EH (cell line): ENCODE results near the gene GPR176.

Source experiments
- DNase-seq: peaks from one replicate; pipeline ENCODE4 v3.0.0-alpha.2; 2015; ENCODE audit warnings: low read depth

GPR176 gene

DNA sequence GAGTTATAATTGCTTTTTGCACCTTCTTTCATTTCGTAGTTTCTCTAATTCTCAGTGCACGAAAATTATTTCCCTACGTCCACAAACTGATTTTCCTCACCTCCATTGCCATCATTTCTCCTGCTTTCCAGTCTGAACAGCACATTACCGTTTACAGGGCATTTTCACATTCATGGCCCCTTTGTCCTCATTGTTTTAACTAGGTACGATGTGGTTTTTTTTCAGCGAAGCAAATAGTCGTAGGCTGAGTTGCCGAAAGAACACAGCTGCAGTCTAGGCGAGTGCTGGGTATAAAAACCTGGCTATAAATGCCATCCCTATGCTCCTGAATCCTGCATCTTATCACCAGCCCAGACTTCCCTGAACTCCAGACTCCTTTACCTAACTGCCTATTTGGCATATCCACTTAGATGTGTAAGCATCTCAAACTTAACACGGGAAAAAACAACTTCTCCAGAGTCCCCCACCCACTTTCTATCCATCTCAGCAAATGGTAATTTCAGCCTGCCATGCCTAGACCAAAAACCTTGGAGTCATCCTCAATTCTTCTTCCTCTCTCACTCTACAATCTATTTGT is 136.7 kb downstream of the GPR176 start:
- DNase-seq, result no peak

DNA sequence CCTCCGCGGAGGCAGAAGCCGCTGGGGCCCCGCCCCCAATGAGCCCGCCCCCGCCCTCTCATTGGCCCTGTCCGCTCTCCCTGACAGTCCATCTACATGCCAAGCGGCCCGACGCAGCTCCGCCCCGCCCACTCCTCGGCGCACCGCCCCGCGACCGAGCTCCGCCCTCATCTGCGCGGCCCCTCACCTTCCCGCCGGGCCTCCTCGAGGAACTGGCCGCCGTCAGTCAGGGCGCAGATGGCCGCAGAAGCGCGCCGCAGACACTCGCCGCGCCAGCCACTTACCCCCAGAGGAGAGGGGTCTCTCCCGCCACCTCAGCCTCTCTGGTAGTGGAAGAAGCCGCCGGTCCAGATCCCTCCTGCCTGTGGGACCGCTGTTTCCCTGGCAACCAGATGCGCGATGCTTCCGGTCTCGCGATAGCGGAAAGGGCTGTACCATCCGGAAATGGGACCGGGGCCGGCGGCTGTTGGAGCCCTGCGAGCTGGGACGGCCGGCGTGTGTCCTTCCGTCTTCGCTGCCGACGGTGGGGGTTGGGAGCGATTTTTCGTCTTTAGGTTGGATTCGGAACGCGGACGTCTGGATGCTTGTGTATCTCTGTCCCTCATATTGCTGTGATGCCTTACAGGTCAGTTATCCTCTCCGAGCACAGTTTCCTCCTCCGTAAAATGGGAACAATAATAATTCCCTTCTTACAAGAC is 137.5 kb downstream of the GPR176 start, which contains the start of gene FSIP1:
FSIP1 (minus strand) TSS at position 401 of the 698 bp plus-strand sequence. CDS start 6,317 bp downstream, outside the sequence.
- peak; percentile 97 for DNase-seq

DNA sequence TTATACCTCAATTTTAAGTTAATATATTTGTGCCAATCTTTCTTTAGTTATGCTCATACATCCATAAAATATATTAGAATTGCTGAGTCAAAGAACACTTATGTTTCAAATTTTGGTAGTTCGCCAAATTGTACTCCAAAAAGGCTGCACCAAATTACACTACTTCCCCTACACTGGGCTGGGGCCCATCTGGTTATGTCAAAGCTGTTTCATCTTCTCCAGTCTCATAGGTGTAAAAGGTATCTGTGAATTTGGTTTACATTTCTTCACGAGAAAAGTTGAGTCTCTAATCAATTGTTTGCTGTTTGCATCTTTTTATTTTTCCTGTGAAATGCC is 138.1 kb downstream of the GPR176 start:
- no peak for DNase-seq

DNA sequence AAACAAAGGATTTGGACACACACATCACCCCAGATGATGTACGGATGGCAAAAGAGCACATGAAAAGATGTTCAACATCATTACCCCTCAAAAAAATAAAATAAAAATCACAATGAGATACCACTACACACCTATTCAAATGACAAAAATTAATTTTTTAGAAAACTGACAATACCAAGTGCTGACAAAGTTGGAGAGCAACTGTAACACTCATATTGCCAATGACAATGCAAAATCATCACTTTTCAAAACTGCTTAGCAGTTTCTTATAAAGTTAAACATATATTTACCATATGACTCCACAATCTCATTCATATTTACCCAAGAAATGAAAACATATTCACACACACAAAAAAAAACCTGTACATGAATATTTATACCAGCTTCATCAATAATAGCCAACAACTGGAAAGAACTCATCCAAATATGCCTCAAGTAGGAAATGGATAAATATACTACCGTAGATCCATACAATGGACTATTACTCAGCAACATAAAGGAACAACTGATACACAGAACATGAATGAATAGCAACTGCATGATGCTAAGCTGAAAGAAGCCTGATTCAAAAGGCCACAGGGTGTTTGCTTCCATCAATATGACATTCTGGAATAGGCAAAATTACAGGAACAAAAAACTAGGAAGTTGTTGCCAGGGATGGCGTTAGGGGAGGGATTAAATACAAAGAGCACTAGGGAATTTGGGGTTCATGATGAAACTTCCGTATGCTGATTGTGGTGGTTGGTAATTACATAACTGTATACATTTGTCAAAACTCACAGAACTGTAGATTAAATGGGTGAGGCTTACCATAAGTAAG is 138.7 kb downstream of the GPR176 start:
- DNase-seq, result no peak

DNA sequence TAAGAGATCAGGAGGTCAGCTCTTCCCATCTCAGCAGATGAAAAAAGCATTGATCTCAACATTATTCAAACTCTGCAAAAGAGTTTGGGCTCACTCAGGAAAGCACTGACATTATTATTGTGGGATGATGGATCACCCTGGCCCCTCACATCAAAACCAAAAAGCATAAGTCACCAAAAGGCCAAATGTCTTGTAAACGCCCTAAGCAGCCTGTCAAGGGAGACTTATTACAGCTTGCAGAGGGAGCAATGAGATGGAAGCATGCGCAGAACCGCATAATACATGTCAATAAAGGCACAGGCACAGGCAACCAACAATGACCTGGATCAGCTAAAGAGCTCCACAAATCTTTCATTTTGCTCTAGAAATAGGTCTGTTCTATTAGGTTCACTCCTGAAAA is 142.0 kb downstream of the GPR176 start:
- DNase-seq, result no peak

DNA sequence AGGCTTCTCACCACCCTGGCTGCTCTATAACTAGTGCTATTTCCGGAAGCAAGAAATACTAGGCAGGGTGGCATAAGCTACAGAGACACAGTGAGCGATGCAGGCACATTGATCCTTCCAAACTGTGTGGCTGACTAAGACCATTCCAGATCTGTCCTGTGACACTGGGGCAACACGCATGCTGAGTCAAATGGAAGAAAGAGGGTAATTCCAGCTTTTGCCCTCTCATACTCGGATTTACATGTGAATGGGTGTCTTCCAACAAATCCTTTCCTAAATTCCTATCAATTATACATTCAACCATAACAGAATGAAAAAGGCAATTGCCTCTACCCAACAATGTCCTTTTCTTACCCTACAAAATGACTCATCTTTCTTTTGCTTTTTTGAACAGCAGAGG is 142.6 kb downstream of the GPR176 start:
- no peak for DNase-seq

DNA sequence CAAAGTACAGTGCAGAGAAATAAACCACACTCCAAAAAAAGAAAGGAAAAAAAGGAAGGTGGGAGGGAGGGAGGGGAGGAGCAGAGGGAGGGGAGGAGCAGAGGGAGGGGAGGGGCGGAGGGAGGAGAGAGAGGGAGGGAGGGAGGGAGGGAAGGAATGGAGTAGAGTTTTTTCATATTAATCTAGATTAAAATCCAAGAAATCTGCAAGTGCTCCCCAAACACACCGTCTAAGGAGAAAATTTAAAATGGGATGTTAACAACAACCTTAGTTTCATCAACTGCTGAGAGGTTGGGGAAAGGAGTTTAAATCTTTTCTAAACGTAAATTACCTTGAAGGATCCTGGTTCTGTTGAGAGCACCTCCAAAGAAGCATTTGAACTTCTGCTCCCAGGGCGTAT is 144.0 kb downstream of the GPR176 start:
- no peak for DNase-seq

DNA sequence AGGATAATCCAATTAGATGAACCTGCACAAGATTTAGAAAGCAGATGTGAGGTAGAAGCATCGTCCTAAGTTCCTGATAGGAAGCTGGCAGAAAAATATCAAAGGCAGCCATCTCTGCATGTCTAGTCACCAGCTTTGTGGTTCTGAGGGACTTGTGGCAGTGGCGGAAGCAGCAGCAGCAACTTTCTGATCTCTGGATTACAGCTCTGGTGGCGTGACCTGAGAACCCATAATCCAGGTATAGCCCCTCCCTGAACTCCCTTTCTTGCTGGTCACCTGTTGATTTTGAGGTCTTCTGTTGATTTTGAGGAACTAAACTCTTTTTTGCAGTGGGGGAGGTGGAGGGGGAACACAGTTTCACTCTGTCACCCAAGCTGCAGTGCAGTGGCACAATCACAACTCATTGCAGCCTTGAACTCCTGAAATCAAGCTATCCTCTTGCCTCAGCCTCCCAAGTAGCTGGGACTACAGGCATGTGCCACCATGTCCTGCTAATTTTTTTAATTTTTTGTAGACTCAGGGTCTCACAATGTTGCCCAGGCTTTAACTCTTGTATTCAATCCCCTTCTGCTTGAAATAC is 145.3 kb downstream of the GPR176 start:
- DNase-seq, result no peak

DNA sequence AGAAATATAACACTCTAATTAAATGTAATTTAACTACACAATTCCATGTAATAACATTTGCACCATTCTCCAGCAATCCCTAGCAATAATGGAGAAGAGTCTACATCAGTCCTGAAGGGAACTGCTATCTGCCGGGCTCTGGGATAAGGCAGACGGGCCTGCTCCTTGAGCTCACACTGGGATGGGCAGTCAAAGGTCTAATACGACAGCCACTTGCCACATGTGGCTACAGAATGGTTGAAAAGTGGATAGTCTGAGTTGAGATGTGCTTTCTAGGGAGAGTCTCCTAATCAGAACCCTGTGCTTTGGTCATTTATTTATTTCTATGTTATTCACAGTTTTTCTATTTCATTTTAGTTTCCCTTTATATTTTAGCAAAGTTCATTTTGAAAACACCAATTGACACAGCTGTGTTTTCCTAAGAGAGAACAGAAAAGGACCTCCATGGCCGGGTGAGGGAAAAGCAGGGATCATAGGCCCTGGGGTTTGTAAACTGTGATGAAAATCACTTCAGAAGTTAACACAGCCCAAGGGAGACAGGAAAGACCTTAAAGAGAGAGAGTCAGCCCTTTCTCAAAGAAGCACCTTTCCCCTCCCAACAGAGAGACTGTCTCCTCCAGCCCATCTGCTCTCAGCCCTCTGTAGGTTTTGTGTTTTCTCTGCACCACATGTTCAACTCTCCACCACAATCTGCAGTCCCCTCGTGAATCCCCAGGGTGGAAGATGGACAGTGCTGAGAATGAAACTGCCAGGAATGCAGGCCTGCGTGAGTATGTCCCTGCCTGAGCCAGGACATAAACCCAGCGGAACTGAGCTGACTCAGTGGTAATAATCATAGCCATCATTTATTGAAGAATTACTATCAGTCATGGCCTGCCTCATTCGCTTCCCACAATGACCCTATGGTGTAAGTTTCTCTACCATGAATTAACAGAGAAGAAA is 149.0 kb downstream of the GPR176 start:
- DNase-seq, result peak; percentile 94

DNA sequence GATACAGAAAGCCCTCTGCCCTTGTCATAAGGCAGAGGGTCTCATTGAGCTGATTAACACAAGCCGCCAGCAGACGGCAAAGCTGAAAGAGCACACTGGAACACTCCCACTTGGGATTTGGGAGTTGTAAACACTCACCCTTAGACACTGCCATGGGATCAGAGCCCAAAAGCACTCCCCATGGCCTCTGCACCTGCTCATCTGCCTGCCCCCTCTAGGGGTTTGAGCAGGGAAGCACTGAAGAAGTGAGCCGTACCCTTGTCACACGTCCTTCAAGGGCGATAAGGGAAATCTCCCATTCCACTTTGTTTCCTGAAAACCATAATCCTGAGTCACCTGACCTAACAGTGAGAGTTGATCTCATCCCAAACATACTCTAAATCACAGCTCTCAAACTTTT is 152.1 kb downstream of the GPR176 start:
- DNase-seq, result no peak

DNA sequence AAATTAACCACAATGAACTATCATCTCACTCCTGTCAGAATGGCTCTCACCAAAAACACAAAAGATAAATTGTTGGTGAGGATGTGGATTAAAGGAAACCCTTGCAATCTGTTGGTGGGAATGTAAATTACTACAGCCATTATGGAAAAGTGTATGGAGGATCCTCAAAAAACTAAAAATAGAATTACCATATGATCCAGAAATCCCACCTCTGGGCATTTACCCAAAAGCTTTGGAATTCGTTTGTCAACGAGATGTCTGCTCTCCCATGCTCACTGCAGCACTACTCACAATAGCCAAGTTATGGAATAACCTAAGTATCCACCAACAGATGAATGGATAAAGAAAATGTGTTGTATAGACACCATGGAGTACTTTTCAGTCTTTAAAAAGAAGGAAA is 159.1 kb downstream of the GPR176 start:
- no peak for DNase-seq

DNA sequence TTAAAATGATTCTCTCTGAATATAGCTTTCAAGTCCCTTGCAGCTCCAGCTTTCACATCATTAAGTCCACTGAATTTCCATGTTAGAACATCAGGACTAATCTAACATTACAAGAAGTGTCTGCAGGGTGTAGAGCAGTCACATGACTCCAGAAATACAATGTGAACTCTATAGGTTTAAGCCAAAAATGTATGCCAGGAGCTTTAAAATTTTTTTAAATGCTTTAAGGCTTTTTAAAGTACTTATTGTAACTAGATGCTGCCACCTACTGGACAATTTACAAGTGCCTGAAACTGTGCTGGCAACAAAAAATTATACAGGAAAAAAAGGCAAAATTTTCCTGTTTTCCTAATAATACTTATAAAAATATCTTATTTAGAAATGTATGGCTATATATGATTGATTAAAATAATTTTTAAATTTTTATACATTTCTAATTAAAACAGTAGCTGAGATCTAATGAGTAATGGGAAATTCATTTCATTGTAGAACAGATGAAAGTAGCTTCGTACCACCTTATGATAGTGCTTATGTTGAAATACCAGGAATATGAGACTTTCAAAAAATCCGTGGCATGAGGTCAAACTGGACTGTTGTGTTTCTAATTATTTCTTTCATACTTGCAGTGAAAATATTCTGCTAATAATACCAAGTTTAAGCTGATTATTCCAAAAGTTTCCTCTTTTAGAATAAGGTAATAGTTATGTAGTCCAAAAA is 163.1 kb downstream of the GPR176 start:
- peak; percentile 69 for DNase-seq

DNA sequence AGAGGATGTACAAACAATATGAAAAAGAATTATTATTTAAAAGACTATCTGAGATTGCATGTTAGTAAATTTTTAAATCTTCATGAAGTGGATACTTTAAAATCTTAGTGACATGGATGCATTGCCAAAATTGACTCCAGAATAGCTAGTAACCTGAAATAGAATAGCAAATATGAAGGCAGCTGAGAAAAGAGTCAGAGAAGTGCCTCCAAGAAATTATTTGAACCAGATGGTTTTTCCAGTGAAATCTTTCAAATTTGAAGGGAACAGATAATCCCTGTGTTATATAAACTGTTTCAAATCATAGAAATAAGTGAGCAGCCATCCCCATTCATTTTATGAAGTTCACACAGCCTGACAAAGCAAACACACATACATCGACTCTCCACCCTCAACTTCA is 167.1 kb downstream of the GPR176 start:
- DNase-seq, result no peak

DNA sequence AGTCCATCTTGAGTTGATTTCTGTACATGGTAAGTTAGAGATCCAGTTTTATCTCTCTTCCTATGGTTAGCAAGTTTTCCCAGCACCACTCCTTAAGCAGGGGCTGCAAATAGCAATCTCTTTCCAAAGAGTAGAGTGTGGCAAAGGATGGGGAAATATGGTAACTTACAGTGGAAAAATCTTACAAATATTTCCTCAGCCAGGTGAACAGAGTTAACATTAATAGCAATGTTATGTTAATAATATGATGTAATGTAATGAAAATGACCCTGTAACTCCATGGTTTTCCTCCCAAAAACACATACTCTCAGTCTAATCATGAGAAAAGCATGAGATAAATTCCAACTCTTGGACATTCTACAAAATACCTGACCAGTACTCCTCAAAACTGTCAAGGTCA is 167.8 kb downstream of the GPR176 start:
- no peak for DNase-seq
